ENCODE measurements around the gene DMD.
"Not testable (repeated sequence)": the region's sequence is repeated elsewhere in the genome, so short reads cannot be mapped to it uniquely, and the experiment has no call there.

The DMD gene

DNA sequence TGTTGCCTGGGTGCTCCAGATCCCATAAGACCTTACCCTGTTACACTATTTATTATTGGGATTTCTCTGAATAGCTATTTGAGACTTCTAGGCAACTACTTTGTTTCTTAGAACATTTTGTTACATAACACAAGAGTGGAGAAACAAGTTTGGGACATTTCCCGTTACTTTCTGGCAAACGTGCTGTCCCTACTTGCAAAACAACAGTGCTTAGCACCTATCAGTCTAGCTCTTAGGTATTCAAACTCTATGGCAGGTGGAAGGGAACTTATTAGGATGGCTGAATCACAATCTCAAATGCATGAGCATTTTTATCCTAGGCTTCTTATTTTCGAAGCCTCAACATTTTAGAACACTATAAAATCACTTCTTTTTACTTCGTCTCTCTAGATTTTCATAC lies 613.6 kb downstream of the DMD start:
- DNase-seq, result no peak

DNA sequence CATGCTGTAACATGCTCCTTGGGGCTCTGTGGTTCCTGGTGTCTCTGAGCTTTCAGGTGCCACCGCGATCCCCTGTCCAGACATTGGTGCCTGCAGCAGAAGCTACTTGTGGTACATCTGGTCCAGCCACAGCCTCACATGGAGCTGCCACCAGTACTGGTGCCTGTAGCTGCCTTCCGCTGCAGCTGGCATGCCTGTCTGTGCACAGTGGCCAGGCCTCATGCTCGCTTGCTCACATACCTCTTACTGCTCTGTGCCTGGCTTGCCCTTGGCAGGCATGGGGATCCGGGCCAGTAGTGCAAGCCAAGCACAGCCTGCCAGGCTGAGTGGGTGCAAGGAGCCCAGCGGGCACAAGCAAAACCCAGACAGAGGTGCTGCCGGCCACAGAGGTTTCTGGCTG lies 618.6 kb downstream of the DMD start:
- no peak for DNase-seq

DNA sequence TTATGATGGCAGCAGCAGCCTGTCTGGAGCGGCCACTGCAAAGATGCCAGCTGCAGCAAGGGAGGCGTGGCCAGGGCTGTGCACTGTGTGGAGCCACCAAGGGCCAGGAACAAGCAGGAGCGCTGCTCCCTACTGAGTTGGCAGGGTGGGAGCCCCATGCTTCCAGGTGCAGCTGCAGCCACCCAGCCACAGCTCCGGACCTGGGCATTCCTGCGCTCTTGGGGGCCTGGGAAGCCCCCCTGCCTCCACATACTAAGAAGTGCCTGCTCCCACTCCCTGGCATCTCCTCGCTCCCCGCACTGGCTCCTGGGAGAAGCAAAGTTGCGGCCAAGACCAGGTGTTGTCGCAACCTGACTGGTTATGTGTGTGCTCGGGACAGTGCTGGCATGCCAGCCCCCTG lies 619.8 kb downstream of the DMD start:
- DNase-seq, result no peak

DNA sequence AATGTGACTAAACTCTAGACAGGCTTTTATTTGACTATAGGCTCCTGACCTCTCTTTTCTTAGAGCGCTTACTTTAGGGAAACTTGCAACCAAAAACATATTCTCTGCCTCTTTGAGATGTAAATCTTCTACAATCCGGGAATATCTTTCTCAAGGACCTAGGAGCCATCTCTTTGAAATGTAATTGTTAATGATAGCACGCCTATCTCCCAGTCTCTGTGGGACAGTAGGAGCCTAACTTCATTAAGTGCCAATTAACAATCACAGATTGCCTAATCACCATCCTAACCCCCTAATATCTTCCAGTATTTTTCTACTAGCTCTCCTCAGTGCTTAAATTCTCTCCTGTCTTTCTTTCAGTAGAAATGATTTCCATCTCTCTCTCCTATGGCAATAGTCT lies 628.6 kb downstream of the DMD start:
- no peak for DNase-seq

DNA sequence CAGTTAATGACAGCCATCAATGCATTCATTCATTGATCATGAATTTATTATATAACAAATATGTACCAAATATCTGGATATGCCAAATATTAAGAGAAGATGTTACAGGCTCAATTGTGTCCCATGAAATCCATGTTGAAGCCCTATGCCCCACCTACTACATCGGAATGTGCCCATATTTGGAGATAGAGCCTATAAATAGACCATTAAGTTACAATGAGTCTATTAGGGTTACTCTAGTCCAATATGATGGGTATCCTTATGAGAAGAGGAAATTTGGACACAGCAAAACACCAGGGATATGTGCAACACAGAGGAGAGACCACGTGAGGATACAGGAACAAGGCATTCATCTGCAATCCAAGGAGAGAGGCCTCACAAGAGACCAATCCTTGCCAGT lies 634.5 kb downstream of the DMD start:
- DNase-seq, result no peak

DNA sequence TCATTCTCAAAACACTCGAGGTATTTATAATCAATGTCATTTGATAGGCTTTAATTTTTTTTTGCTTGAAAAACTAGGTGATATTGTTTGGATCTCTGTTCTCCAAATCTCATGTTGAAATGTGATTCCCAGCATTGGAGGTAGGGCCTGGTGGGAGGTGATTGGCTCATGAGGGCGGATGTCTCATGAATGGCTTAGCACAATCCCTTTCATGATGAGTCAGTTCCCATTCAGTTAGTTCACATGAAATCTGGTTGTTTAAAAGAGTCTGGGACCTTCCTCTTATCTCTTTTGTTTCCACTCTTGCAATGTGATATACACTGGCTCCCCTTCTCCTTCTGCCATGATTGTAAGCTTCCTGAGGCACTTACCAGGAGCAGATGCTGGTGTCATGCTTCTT lies 638.7 kb downstream of the DMD start:
- no peak for DNase-seq

DNA sequence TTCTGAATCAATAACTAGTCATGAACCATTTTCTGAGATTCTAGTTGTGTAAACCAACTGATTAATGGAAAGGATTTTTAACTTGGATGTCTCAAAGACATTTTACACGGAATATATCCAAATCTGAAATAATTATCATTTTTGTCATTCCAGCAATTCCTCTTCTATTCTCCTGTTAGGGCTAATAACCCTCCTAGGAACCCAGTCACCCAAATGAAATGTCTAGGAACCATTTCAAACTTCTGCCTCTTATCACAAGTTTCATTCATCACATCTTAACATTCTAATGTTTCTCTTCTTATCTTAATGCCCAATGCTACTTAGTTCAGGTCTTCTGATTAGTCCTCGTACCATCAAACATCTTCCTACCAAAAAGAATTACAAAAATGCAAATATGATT lies 639.8 kb downstream of the DMD start:
- DNase-seq, result no peak

DNA sequence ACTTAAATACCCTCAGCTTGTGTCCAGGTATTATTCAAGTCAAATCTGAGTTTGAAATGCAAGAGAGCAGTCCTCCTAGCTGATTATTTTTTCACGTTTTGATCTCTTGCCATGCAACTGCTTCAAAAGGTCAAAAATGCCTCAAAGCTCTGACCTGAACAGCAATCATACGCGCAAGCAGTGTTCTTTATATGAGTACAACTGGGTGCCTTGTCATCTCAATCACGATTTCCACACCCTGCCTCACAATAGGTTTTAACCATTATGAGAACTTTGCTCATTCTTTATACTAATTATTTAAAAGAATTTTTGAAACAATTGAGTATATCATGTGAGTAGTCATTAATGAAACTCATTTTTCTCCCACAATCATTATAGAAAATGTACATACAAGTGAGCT lies 649.1 kb downstream of the DMD start:
- no peak for DNase-seq

DNA sequence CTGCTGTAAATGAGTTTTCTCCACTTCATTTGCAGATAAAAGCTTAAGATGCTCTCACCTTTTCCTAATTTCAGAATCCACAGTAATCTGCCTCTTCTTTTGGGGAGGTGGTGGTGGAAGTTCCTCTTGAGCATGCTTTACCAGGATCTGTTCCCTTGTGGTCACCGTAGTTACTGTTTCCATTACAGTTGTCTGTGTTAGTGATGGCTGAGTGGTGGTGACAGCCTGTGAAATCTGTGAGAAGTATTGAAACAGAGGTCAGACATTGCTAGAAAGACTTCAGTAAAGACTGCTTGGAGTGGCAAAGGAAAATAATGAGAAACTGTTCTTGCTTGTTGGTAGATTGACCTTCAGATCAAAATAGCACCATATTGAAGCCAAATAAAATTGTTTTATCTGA lies 666.2 kb downstream of the DMD start:
- no peak for DNase-seq

DNA sequence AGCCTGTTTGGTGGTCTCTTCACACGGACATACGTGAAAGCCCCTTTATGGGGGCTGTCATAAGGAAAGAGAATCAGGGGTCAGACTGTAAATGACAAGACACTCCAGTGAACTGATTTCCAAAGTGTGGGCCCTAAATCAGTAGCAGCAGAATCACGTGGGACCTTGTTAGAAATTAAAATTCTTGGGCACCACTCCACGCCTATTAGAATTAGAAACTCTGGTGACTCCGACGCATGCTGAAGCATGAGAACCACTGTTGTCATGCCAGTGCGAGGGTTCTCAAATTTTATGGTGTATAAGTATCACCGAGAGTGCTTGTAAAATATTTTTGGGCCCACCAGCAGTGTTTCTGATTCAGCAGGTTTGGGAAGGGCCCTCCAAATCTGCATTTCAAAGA lies 672.8 kb downstream of the DMD start:
- no peak for DNase-seq

DNA sequence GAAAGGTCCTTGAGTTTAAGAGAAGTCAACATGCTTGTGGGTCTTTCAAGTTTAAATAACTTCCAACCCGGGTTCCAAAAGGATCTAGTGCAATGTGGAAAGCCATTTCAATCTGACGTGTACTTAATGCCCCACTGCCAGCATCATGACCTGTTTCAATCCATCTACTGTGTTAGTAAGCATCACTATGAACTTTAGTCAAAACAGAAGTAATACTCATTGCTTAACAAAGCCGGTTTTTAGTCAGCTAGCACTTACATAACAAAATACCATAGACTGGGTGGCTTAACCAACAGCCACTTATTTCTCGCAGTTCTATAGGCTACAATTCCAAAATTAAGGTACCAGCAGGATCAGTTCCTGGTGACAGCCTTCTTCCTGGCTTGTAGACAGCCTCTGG lies 677.5 kb downstream of the DMD start:
- no peak for DNase-seq

DNA sequence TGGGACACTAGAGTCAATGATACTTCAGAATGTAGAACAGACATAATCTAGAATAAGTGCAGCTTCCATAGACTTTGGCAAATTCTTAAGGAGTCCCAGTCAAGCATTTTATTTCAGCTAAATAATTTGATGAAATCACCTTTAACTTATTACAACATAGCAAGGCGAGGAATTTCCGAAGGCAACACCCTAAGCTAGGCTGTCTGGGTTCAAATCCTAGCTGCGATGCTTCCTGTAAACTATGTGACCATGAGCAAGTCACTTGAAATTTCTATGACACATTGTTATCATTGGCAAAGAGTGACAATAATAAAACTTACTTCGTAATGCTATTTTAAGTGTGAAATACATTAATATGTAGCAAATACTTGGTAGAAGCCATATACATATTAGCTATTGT lies 679.1 kb downstream of the DMD start:
- DNase-seq, result no peak

DNA sequence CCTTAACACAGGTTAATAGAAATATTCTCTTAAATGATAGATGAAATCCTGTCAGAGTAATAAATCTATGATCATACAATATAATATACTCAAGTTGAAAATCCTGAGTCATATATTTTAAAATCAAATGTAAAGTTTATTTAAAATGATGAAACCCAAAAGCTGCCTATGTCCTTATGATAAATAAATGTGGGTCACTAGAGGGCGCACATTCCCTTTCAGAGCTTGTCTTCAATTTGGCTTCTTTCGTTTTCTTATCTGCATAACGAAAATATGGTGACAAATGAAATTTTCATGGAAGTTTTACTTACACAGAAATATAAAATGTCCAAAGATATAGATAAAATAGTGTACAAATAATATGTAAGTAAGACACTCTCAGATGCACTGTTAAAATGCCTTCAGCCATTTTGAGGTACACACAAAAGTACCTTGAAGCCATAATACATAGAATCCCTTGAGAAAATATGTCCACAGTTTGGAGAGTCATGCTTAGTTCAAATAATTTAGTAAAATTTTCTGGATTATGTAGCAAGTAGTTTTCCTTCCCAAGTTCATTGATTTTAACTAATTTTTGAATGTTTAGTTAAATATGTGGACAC lies 680.4 kb downstream of the DMD start:
- DNase-seq, result peak; percentile 10

DNA sequence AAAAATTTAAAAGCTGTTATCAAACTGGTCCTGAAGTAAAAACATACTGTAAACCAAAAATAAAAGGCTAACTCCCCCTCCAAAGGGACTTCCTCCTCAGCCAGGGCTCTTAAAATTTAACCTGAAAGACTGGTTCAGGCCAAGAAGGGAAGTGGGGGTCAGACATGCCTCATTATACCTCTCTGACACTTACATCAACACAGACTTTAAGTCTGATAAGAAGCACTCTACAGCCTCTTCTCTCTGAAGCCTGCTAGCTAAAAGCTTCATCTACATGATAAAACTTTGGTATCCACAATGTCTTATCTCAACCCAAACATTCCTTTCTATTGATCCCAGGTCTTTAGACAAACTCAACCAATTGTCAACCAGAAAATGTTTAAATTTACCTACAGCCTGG lies 682.9 kb downstream of the DMD start:
- not testable (repeated sequence) for DNase-seq

DNA sequence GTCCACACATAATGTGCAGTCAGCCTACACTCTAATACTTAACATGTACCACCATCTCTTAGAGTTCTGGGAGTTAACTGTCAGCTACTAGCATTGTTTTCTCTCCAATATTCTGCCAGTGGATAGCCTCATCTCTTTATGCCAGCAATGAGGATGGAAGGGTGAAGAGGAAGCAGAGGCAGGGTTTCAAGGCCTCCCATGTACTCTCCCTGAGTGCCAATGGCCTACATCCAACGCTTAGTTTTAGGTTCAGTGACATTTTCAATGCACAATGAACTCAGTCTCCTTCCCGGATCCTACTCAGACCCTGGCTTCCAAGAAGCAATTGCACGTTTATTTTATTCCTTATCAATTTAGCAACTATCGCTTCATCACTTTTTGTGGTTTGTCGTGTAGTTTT lies 686.1 kb downstream of the DMD start:
- DNase-seq, result no peak

DNA sequence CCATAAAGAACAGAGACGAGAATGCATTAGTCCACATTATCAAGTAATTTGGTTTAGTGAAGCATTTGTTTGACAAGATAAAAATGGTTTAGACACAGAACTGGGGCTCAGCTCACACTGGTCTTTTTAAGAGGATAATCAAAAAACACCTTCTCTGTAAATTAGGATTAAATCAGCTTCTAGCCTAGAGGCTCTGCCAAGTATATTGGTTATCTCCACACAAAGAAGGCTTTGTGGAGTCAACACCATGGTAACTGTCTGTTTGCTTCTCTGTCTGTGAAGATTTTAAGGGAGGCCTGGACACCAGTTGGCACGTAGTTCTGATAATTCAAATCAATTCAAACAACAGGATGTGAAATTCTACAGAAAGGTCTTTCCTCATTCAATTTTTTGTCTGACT lies 687.0 kb downstream of the DMD start:
- no peak for DNase-seq

DNA sequence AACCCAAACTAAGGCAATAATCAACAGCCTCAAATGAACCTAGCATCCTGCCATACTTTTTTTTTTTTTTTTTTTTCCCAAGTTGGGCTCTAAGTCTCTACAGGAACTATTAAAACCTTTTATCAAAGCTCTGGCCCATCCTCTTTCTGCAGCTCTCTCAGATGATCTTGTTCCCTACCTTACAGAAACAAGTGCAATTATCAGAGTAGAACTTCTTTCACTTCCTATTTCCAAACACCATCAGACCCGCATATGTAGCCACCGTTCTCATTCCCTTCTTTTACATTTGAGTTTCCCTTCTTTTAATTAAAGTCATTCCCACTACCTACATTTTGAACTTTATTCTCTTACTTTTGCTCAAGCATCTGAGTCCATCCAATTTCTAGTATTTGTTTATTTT lies 690.6 kb downstream of the DMD start:
- no peak for DNase-seq

DNA sequence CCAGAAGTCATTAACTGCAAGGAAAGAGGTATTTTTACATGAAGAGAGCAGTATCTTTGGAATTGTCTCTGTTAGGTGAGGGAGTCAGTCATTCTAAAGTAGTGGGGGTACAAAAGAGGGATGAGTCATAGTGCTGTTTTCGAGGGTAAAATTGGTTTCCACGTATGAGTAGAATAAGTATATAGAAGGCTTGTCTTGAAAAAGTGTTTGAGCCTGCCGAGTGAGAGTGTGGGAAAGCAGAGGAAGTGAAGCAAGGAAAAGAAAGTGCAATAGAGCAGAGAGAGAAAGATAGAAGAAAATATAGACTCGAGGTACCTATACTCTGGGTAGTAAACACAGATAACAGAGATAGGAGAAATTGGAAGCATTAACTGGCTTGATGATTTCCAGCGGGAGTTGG lies 696.4 kb downstream of the DMD start:
- no peak for DNase-seq

DNA sequence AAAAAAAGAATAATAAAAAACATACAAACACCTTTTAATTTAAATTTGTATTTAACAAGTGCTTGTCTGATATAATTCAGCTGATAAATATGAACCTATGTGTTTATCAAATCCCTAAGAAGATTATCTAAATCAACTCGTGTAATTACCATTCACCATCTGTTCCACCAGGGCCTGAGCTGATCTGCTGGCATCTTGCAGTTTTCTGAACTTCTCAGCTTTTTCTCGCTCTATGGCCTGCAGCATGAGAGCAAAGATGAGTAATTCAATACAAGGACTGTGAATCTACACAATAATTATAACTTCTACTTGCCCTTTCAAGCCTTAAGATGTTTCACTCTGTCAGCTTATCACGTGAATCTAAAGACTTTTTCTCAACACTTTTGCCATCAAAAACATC lies 709.7 kb downstream of the DMD start:
- no peak for DNase-seq

DNA sequence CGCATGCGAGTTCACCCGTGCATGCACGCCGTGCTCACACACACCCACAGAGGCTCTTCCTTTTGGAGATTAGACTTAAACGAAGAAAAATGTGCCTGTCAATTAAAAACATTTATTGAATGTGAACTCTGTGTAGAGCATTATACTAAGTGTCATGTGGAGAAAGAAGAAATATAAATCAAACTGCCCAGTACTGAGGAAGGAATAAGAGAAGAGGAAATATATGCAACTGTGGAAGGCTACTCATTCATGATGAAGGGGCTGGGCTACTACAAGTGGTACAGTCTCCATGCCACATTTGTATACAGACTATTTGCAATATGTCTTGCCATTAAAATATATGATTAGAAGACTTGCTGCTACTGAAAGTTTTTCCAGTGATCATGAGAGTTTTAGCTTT lies 714.7 kb downstream of the DMD start:
- no peak for DNase-seq

DNA sequence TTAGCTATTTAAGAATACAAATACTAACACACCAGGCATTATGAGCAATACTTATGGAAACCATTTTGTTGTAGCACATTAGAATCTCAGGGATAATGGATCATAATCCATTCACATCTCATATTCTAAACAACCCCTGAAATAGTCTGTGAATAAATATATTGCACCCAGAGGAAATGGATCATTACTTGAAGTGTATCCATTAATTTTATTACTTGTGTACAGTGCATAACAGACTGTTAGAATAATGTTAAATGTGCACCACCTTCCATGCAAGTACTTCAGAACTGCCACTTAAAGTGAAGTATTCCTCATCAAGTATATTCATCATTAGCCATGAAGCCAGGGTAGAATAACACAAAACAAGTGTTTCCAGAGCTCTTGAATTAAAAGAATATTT lies 715.5 kb downstream of the DMD start:
- no peak for DNase-seq

DNA sequence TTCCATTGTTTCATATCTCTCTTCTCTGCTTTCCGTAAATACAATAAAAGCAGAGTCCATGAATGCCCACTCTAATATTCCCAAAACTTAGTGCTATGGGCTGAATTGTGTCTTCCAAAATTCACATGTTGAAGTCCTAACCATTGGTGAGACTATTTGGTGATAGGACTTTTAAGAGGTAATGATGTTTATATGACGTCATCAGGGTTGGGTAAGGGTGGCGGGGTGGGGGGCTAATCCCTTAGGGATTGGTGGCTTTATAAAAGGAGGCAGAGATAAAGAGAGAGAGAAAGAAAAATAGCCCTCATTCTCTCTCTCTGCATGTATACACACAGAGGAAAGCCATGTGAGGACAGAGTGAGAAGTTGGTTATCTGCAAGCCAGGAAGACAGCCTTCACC lies 722.2 kb downstream of the DMD start:
- no peak for DNase-seq

DNA sequence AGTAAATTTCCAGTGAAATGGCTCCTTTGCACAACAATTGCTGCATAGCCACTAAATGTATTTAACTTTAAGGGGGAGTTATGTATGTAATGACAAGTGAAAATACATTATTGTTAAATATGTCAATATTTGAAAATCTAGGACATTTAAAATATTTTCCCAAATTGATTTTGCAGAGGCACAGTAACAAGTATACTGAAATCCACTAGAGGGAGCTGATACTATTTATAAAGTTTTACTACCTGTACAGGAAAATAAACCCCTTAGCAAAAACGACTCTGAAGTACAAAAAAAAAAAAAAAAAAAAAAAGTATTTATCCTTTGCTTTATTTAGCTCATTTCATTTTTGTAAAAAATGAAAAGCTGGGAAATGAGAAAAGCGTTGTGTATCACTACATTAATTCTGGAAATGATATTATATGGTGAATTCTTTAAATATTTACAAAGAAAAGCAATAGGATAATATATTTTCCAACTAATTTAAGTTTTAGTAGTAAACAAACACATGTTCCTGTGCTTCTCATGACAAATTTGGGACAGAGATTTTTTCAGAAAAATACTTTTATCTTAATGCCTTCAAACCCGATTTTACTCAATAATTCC lies 727.7 kb downstream of the DMD start:
- no peak for DNase-seq

DNA sequence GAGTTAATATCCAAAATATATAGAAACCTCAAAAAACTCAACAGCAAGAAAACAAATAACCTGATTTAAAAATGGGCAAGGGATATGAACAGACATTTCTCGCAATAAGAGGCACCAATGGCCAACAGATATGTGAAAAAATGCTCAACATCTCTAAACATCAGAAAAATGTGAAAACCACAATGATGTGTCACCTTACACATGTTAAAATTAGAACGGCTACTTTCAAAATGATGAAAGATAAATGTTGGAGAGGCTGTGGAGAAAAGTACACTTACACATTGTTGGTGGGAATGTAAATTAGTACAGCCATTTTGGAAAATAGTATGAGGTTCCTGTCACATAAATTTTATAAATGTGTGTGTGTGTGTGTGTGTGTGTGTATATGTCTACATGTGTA lies 731.3 kb downstream of the DMD start:
- DNase-seq, result no peak

DNA sequence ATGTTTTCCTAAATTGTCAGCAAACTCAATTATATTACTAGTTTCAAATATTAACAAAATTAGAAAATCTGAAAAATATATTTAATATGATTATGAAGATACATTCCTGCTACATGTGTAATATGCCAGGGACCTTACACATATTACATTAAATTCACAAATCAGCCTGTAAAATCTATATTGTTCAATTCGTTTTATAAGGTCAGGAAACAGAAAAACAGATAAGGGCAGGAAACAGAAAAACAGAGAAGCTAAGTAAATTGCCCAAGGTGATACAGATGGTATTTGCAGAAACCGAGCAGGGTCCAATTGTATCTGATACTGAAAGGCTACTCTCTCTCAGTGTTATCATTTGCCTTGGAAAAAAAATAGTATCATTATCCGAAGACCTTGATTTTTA lies 739.0 kb downstream of the DMD start:
- DNase-seq, result no peak

DNA sequence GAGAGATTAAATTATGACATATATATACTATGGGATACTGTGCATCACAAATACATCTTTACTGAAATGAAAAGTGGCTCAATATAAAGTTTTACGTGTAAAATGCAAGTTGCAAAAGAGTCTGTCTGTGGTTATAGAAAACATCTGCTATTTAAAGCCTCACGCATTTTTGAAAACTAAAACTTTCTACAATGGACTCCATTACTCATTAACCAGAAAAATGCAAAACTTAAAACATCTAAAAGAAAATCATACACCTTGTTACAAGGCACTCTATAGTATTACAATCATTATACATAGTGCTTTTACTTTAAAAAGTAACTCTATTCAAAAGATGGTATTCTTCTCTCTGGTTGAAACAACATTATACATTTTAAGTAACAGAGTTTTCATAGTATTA lies 755.6 kb downstream of the DMD start:
- DNase-seq, result no peak

All from NCI-H526 treated with DMSO at 0.1 percent for 48 hours (cell line).